HG03571 (cell line): ENCODE measurements around the gene CD68.
A peak's percentile ranks its signal among the peaks of the same experiment; 100 is the strongest.
"Not testable (repeated sequence)": the region's sequence is repeated elsewhere in the genome, so short reads cannot be mapped to it uniquely, and the experiment has no call there.

Source experiments
- ATAC-seq: cut with Tn5 transposase; IDR thresholded peaks from one replicate; pipeline ENCODE4 v1.9.1; 2021; ENCODE audit not compliant: unreplicated experiment

The CD68 gene

DNA sequence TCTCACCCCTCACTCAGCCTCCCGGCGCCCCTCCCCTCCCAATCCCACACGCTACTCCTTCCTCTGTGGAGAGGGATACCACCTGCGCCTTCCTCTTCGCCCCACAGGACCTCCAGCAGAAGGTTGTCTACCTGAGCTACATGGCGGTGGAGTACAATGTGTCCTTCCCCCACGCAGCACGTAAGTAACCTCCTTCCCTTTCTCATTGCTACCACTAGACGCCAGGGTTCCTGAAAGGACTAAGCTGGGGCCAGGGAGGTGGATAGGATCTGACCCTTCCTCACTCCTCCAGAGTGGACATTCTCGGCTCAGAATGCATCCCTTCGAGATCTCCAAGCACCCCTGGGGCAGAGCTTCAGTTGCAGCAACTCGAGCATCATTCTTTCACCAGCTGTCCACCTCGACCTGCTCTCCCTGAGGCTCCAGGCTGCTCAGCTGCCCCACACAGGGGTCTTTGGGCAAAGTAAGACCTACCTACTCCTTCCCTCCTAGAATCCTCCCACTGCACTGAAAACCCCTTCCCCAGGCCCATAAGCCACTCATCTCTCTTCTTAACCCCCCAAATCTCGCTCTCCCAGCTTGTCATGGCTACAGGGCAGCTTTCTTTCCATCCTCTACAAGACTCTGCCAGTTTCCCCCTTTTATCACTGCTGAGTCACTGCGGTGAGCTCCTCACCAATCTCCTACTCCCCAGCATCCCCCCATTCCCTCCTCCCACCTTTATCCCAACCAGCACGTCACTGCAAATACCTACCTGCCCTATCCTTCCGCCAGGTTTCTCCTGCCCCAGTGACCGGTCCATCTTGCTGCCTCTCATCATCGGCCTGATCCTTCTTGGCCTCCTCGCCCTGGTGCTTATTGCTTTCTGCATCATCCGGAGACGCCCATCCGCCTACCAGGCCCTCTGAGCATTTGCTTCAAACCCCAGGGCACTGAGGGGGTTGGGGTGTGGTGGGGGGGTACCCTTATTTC, 1.5 kb downstream of the CD68 start:
- no peak for ATAC-seq

DNA sequence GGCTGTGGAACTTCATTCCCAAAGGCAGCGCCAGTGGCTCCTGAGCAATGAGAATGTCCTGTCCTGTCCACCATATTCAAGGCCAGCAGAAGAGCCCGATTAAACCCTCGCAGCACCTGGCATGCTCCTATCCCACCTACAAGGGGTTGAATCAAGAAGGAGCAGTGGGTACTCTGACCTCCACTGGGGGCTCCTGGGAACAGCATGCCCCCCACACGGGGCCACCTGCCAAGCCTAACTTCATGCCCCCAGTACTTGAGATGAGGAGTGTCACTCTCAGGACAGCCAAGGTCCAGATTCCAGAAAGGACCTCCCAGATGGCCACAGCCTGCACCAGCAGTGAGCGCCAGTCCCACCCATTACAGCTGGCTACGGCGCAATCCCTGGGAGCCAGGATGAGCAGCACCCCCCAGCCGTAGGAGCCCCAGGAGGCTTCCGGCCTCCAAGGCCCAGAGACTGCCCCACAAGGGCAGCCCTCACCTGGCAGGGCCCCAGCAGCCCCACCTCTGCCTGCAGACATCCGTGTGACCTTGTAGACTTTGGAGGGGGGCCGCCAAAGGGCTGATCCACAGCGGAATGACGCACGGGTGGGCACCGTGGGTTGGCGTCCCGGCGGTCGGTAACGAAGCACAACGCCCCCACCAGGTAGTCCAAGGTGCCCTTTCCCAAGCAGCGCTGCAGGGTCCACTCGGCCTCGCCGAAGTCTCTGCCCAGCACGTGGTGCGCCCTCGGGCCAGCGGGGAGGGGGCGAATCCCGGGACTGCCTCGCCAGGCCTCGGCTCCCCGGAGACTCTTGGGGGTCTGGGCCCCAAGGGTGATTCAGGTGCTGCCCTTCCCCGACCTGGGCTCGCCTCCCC, 3.2 kb downstream of the CD68 start:
- ATAC-seq = no peak

DNA sequence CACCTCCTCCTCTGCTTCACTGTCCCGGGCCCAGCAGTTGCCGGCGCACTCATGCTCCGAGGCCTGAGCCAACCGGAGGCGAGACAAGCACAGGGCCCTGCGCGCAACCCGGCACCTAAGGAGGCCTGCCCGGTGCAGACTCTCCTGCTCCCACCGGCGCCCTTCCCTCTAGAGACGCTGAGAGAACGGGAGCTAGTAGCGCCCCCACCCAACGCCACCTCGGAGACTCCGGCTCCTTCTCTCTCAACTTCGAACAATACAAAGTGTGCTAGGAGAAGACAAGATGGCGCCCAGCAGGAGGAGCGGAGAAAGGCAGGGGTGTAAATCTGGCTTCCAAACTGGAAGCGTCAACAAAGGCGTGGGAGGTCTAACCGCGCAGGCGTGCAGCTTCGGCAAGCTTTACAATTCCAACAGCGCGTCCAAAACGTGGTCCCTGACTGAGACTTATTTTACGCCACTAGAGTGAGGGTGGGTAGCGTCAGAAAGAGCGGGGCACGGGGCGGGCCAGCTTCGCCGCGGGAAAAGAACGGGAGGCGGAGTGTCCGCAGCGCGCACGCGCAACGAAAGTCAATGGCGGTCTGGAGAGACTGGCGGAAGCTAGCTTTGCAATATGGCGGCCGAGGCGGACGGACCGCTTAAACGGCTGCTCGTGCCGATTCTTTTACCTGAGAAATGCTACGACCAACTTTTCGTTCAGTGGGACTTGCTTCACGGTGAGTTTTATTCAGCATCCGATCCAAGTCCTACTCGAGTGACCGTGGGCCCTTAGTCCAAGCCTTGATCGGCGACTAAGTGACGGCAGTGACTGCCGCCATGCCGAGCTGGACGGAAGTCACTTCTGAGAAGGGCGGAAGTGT, 4.0 kb downstream of the CD68 start, which contains the start of gene MPDU1:
MPDU1 (plus strand) TSS at position 600 of the 857 bp plus-strand sequence; CDS start at position 611, 11 bp downstream.
- peak; percentile 48 for ATAC-seq

GRCh38 chr17:7586673-7587419, 7.4 kb downstream of the CD68 start:
- no peak for ATAC-seq

DNA sequence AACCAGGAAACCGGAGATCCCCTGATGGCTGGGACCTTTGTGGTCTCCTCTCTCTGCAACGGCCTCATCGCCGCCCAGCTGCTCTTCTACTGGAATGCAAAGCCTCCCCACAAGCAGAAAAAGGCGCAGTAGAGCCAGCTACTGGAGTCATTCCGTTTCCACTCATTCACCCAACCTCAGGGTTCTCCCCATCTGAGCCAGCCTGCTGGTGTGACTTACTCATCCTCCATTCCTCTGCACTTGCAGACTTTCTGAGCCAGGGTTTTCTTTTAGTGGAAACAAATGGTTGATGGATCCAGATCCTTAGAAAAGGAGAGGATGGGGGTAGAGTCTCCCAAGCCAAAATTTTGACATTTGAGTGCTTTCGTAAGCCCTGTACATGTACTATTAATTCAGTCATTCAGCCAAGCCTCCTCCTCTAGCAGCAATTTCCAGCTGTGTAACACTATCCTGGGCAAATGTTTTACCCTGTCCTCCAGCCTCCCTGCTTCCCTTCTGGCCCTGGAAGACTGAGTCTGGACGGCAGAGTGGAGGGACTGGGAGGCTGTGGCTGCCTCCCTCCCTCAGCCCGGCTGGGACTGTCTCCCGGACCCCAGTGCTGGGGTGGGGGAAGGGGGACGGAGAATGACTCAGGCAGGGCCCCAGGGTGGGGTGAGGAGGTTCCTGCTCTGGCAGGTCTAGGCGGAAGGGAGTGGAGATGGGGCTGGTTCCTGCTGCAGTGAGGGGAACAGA, 8.1 kb downstream of the CD68 start:
- ATAC-seq = no peak

DNA sequence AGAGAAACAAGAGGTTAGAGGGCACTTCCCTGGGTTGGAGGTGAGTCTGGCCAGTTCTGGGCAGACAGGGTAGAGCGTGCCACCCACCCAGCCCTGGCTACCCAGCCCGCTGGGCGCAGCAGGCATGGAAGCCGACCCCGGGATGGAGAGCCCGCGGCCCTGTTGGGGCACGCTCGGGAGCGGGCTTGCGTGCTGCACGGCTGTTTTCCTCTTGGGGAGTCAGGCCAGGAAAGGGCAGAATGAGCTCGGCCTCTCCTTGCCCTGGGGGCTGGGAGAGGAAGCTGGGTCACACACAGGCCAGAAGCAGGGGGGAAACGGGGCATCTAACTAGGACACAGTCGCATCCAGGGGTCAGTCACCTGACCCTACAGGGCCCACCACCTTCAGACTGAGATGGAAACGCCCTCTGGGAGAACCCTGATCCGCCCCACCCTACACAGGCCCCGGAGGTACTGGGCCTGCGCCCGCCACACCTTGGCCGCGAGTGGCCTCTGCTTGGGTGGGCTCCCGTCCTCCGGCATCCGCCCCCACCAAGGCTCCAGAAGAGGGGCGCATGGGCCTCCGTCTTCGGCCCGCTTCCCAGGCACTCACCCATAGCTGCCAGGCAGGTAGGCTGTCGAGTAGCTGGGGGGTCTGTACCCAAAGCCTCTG, 9.2 kb downstream of the CD68 start:
- ATAC-seq = no peak

DNA sequence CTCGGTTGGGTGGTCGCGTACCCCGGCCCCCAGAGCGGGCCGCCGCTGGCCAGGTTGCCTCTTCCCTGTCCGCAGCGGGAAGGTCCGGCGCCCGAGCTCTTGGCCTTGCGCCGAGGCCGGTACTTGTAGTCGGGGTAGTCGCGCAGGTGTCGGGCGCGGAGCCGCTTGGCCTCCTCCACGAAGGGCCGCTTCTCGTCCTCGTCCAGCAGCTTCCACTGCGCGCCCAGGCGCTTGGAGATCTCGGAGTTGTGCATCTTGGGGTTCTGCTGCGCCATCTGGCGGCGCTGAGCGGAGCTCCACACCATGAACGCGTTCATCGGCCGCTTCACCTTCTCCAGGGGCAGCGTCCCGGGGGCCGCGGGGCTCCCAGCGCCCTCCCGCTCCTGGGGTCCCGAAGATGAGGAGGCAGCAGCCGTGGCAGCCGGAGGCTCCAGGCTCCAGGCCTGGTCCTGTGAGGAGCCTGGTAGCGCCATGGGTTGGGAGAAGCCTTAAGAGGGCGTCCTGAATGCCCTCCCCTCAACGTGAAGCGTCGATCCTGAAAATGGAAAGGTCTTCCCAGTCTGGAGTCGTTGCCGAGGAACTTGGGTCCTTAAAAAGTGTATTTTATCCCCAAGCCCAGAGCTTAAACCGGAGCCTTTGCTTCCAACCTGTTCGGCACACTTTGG, 9.9 kb downstream of the CD68 start:
- no peak for ATAC-seq

DNA sequence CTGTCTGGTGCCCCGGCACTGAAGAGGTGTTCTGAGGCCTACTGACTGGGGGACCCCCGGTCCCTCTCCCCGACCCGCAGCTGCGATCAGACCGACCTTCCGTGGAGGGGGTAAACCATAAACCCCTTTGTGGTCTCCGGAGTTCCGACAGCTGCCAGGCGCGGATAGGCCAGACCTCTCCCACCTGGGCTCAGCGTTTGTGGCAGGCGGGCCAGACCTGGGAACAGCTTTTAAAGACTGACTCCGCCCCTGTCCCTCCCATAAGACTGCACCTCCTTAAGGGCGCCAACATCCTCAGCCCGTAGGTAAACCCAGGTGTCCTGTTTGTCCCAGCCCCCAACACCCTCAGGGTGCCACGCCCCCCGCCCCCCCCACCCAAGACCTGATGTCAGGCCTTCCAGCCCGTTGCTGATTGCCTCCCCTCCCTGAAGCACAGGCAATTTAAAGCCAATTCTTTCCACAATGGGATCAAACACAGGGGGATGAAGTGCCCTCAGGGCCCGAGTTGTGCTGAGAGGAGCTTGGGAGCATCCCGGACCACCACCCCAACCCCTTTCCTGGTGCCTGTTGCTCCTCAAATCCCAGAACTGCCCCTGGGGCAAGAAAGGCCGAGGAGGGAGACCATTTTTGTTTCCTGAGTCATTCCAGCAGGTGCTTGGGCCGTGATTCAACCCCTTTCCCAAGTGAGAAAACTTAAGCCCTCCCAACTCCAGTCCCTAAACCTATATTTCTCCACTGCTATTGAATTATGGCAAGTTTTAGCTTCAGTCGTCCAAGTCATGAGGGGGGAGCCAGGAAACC, 10.7 kb downstream of the CD68 start, which contains the start of gene SOX15:
SOX15 (minus strand) TSS at position 204 of the 801 bp plus-strand sequence. CDS start 418 bp downstream, outside the sequence.
- no peak for ATAC-seq

GRCh38 chr17:7590743-7591142, 11.3 kb downstream of the CD68 start:
- ATAC-seq = no peak

DNA sequence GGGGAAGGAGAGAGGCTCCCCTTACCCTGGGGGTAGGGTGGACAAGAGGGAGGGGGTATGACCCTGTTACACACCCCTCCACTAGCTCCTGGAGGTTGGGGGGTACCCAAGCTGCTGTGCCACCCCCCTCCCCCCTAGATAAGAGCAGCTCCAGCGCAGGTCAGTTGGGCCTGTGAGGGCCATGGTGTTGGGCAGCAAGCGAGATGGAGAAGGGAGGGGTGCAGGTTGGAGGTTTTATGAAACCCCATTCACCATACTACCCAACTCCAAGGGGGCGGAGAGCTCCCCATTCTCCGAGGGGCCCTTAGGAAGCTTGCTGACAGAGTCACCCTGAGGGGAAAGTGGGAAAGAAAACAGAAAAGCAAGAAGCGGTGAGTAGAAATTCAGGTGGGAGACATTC, 12.2 kb downstream of the CD68 start:
- no peak for ATAC-seq

DNA sequence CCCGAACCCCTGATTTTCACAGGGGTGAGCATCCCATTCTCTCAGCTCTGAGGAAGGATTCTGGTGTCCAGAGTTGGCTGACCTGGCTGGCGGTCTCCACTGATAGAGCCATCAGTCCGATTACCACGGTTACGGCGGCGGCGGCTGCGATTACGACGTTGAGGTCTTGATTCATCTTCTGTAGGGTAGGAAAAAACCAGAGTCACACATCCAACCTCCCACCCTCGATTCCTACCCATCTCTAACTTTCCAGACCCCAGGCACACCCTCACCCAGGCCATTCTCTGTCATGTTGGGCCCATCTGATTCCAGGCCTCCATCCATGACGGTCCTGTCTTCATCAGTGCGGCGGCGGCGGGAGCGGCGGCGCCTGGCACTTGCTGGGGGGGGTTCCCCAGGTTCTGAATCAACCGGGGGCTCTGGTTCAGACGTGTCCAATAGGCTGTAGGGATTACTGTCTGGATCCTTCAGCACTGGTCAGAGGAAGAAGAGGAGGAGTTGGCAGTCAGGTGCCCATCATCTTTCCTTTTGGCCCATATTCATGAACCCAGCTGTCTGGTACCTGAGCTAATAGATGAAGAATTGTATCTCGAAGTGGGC, 13.1 kb downstream of the CD68 start:
- ATAC-seq = no peak

DNA sequence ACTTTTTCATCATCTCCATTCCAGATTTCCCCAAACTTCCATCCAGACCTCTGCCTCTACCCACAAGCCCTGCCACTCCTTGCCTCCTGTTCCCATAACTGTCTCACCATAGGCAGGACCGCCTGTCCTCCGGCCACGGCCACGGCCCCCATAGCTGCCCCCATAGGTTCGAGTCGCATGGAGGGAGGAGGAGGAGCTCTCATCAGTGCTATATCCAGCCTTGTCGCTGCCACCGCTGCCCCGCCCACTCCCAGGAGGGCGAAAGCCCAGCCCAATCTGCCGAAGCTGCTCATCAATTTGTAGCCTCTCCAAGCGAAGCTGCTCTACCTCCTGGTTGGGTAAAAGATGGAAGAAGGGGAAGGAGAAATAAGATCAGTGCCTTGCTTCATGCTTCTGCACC, 13.9 kb downstream of the CD68 start:
- ATAC-seq = no peak

- ATAC-seq = not testable (repeated sequence)
Observed at GRCh38 chr17:7597561-7597960, 18.1 kb downstream of the CD68 start.

DNA sequence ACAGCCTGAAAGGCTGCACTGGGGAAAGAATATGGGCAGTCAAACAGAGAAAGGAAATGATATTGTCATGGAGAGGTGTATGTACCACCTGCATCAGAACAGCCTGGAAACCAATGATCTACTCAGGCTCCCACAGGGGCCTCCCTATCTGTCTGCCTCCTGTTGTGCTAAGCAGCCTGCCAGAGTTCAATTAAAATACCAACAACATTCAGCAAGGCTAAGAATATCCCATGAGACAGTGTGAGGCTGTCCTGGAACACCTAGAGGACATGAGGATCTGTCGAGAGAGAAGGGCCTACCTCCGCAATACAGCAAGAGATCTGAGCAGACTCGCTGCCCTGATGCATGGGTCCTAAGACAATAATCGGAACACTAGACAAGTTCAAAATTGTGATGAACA, 26.8 kb downstream of the CD68 start:
- ATAC-seq = no peak

DNA sequence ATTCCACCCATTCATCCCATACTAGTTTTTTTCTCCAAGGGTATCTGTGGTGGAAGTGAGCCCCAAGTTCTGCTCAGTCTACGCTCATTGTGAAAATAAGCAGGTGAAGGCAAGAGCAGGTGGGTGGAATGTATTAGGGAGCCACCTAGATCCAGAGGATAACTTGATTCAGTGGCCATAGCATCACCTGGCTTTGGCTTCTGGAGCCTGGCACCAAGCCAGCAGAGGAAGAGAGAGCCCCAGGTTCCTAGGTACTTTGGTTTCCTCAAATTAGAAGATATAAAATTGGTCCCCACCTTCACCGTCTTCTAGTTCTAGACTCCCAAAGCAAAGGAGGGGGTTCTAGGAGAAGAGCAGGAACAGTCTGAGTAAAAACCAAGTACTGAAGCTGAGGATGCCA, 31.2 kb downstream of the CD68 start:
- ATAC-seq = no peak

DNA sequence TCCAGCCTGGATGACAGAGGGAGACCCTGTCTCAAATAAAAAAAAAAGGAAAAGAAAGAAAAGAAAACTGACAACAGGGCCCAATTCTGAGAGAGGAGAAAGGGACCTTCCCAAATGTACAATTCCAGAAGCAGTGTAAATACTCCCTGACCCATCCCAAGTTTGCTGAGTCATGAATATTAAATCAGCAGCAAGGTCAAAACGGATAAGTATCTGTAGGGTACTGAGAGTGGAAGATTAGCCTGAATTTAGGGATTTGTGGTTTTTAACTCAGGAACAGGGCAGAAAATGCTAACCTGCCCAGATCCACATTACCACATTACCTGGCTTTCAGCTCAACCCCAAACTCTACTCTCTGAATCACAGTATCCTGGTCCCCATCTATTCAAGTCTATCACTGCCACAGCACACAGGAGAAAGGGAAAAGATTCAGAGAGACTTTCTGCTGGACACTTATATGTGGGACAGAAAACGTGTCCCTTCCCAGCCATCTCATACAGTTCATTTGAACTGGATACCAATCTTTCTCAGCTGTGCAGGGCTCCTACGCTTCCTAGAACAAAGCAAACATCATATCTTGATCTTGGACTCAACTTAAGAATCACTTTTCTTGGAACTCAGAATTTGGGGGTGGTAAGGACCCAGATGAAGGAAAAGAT, 32.3 kb downstream of the CD68 start:
- ATAC-seq = no peak

GRCh38 chr17:7612294-7612640, 32.8 kb downstream of the CD68 start:
- ATAC-seq = no peak
